GM23338 (cell line): ENCODE results near the gene SNX11. TPM values are rescaled to one million over a fixed set of nuclear protein-coding genes. Genes with fewer than 3 reads are reported as not detected.

Experiments used
- ATAC-seq: fragments of 200-7000 bp; cut with Tn5 transposase; 3 replicates; pipeline ENCODE4 v1.9.1; 2020
- DNase-seq: peaks from one replicate; pipeline ENCODE4 v3.0.0-alpha.2; 2015; ENCODE audit warnings: low spot score
- H2AFZ ChIP-seq: fragments of 200-600 bp; sonication (generic); 2 replicates; pipeline ENCODE4 v1.8.0; 2016; ENCODE audit warnings: antibody characterized with exemption, mild to moderate bottlenecking, moderate library complexity
- H3F3A ChIP-seq: fragments of 200-600 bp; sonication (generic); replicated peaks from 2 replicates; pipeline ENCODE4 v1.8.0; 2017; ENCODE audit warnings: antibody characterized with exemption, mixed run types, low read depth
- H3K27ac ChIP-seq: fragments of 200-600 bp; sonication (generic); 2 replicates; pipeline ENCODE4 v1.6.1; 2016; ENCODE audit warnings: low read depth
- H3K27me3 ChIP-seq: fragments of 200-600 bp; sonication (generic); 2 replicates; pipeline ENCODE4 v1.8.0; 2016; ENCODE audit warnings: mild to moderate bottlenecking, mixed run types, moderate library complexity; ENCODE audit not compliant: insufficient read depth
- H3K36me3 ChIP-seq: fragments of 200-600 bp; sonication (generic); 2 replicates; pipeline ENCODE4 v1.8.0; 2016; ENCODE audit warnings: mild to moderate bottlenecking; ENCODE audit not compliant: insufficient read depth
- H3K4me1 ChIP-seq: fragments of 200-600 bp; sonication (generic); 2 replicates; pipeline ENCODE4 v1.8.0; 2016; ENCODE audit warnings: mild to moderate bottlenecking, moderate library complexity; ENCODE audit not compliant: insufficient read depth
- H3K4me2 ChIP-seq: fragments of 200-600 bp; sonication (generic); 2 replicates; pipeline ENCODE4 v1.7.1; 2017; ENCODE audit warnings: mixed run types
- H3K4me3 ChIP-seq: fragments of 200-600 bp; sonication (generic); 2 replicates; pipeline ENCODE4 v1.6.1; 2016; ENCODE audit warnings: mixed run types
- H3K79me2 ChIP-seq: fragments of 200-600 bp; sonication (generic); replicated peaks from 2 replicates; pipeline ENCODE4 v1.8.0; 2017; ENCODE audit warnings: mild to moderate bottlenecking; ENCODE audit not compliant: insufficient read depth
- H3K9me2 ChIP-seq: fragments of 200-600 bp; sonication (generic); 2 replicates; pipeline ENCODE4 v1.8.0; 2017; ENCODE audit not compliant: insufficient read depth
- H4K20me1 ChIP-seq: fragments of 200-600 bp; sonication (generic); replicated peaks from 2 replicates; pipeline ENCODE4 v1.8.0; 2017; ENCODE audit warnings: mild to moderate bottlenecking; ENCODE audit not compliant: insufficient read depth
- H3K27ac Mint-ChIP-seq: 2 replicates; pipeline ENCODE4 v1.8.0; 2020; ENCODE audit warnings: inconsistent platforms, mild to moderate bottlenecking, moderate library complexity, mixed read lengths
- H3K27me3 Mint-ChIP-seq: 3 replicates; pipeline ENCODE4 v1.8.0; 2022; ENCODE audit warnings: low read depth, mild to moderate bottlenecking, moderate library complexity, mixed read lengths, inconsistent platforms; ENCODE audit not compliant: insufficient read depth, poor library complexity
- H3K36me3 Mint-ChIP-seq: 3 replicates; pipeline ENCODE4 v1.8.0; 2021; ENCODE audit warnings: low read depth, mild to moderate bottlenecking, inconsistent platforms, moderate library complexity, mixed read lengths
- H3K4me1 Mint-ChIP-seq: 3 replicates; pipeline ENCODE4 v1.8.0; 2020; ENCODE audit warnings: mild to moderate bottlenecking, inconsistent platforms, mixed read lengths
- H3K4me3 Mint-ChIP-seq: 3 replicates; pipeline ENCODE4 v1.8.0; 2021; ENCODE audit warnings: moderate library complexity, mild to moderate bottlenecking, inconsistent platforms, mixed read lengths
- H3K9me3 Mint-ChIP-seq: 3 replicates; pipeline ENCODE4 v1.8.0; 2020; ENCODE audit warnings: moderate library complexity, mild to moderate bottlenecking, inconsistent platforms, mixed read lengths
- CREB1 ChIP-seq: fragments of 250-450 bp; sonication (Bioruptor Pico); IDR thresholded peaks from 2 replicates; pipeline ENCODE4 v1.5.0; 2020; ENCODE audit warnings: low read depth, mild to moderate bottlenecking, moderate library complexity
- EZH2 ChIP-seq: fragments of 200-600 bp; sonication (generic); IDR thresholded peaks from one replicate; pipeline ENCODE4 v1.8.0; 2017; ENCODE audit warnings: antibody characterized with exemption, mild to moderate bottlenecking, low read depth; ENCODE audit not compliant: unreplicated experiment
- EZH2phosphoT487 ChIP-seq: fragments of 200-600 bp; sonication (generic); IDR thresholded peaks from one replicate; pipeline ENCODE4 v1.8.1; 2018; ENCODE audit warnings: antibody characterized with exemption; ENCODE audit not compliant: unreplicated experiment
- JUNB ChIP-seq: IDR thresholded peaks from one replicate; pipeline ENCODE4 v1.6.1; 2016; ENCODE audit warnings: antibody characterized with exemption; ENCODE audit not compliant: unreplicated experiment
- NANOG ChIP-seq: IDR thresholded peaks from 2 replicates; pipeline ENCODE4 v1.6.1; 2016; ENCODE audit warnings: antibody characterized with exemption, borderline replicate concordance
- POLR2AphosphoS5 ChIP-seq: IDR thresholded peaks from 2 replicates; pipeline ENCODE4 v1.6.1; 2016; ENCODE audit warnings: antibody characterized with exemption, low read depth
- STAT1 ChIP-seq: IDR thresholded peaks from one replicate; pipeline ENCODE4 v1.6.1; 2016; ENCODE audit warnings: antibody characterized with exemption; ENCODE audit not compliant: unreplicated experiment
- ZNF114 ChIP-seq: fragments of 250-450 bp; sonication (Bioruptor Pico); IDR thresholded peaks from 2 replicates; pipeline ENCODE4 v1.5.0; 2020; ENCODE audit warnings: mild to moderate bottlenecking, moderate library complexity
- ZNF331 ChIP-seq: fragments of 250-450 bp; sonication (Bioruptor Pico); IDR thresholded peaks from 2 replicates; pipeline ENCODE4 v1.5.0; 2020; ENCODE audit warnings: low read depth, mild to moderate bottlenecking, moderate library complexity
- polyA plus RNA-seq: library from polyadenylated mRNA; unstranded; fragments of >200 nt; fragmentation: Nextera tagmentation; extraction: Ambion mirVana; gene quantifications from 2 replicates; pipeline ENCODE4 v1.2.1, GENCODE V29; 2016
- total RNA-seq: library from RNA; depleted of rRNA; stranded (reverse); fragments of >200 nt; shearing (Covaris generic); gene quantifications from 2 replicates; pipeline ENCODE4 v1.2.3, GENCODE V29; 2014
- TF ChIP-seq, protein P1 (sequence below), 2 experiments: fragments of 200-600 bp in 1 of 2; sonication (generic) in 1 of 2; conservative IDR thresholded peaks; 2 replicates each; pipeline versions ENCODE4 v1.5.1 to v1.6.1; 2016 to 2017; ENCODE audit warnings: antibody characterized with exemption in 2 of 2, low read depth in 2 of 2, mild to moderate bottlenecking in 2 of 2, moderate library complexity in 1 of 2
- TF ChIP-seq, protein P2 (sequence below): IDR thresholded peaks from one replicate; pipeline ENCODE4 v1.6.1; 2018; ENCODE audit warnings: antibody characterized with exemption; ENCODE audit not compliant: unreplicated experiment
- TF ChIP-seq, protein P3 (sequence below): fragments of 250-450 bp; sonication (Bioruptor Pico); IDR thresholded peaks from 2 replicates; pipeline ENCODE4 v1.5.0; 2020; ENCODE audit warnings: mild to moderate bottlenecking, moderate library complexity
- TF ChIP-seq, protein P4 (sequence below): IDR thresholded peaks from 2 replicates; pipeline ENCODE4 v1.6.1; 2016; ENCODE audit warnings: antibody characterized with exemption

SNX11 gene
- total and polyA plus RNA-seq, 2 experiments from 2014 or later, result 7.9 to 16.3 TPM

DNA sequence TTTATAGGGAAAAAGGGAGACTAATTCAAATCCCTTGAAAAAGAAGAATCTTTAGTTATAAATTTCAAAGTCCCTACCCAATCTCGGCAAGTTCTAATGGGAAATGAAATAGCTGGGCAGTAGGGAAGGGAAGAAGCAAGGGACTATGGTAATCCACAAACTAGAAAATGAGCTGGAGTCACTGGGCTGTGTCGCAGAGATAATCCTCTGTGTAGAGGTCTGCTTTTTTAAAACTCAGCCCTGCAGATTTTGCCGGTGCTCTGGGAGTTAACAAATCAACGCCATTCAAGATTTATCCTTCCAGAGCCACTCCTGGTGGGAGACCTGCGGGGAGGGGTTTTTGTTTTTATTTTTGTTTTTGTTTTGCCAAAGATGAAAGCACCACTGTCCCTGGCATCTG, 20.8 kb downstream of the SNX11 start:
- peaks cover under 1% of the 10 kb centered on the region; the same call in 1 of the 3 replicates for H3K36me3 Mint-ChIP-seq
- H3K4me3 ChIP-seq, result no peak overlapping the region
- DNase-seq (no peak), ATAC-seq (no peak)
- H3K27ac Mint-ChIP-seq, result no peak overlapping the region
- peaks cover 8% of the 10 kb centered on the region for H3K27me3 Mint-ChIP-seq
- no peak overlapping the region for H3K27ac ChIP-seq
- TF ChIP-seq, protein P1, sequence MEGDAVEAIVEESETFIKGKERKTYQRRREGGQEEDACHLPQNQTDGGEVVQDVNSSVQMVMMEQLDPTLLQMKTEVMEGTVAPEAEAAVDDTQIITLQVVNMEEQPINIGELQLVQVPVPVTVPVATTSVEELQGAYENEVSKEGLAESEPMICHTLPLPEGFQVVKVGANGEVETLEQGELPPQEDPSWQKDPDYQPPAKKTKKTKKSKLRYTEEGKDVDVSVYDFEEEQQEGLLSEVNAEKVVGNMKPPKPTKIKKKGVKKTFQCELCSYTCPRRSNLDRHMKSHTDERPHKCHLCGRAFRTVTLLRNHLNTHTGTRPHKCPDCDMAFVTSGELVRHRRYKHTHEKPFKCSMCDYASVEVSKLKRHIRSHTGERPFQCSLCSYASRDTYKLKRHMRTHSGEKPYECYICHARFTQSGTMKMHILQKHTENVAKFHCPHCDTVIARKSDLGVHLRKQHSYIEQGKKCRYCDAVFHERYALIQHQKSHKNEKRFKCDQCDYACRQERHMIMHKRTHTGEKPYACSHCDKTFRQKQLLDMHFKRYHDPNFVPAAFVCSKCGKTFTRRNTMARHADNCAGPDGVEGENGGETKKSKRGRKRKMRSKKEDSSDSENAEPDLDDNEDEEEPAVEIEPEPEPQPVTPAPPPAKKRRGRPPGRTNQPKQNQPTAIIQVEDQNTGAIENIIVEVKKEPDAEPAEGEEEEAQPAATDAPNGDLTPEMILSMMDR (conservative IDR thresholded peaks at IDR 0.05; ENCODE audit: low read depth in 2 of 2), result no peak
- TF ChIP-seq EZH2 (no peak), ZNF114 (no peak), EZH2phosphoT487 (no peak), NANOG (no peak), JUNB (no peak), ZNF331 (no peak), POLR2AphosphoS5 (no peak), CREB1 (CRISPR knock-in tag) (no peak), STAT1 (no peak)
- TF ChIP-seq, protein P2, sequence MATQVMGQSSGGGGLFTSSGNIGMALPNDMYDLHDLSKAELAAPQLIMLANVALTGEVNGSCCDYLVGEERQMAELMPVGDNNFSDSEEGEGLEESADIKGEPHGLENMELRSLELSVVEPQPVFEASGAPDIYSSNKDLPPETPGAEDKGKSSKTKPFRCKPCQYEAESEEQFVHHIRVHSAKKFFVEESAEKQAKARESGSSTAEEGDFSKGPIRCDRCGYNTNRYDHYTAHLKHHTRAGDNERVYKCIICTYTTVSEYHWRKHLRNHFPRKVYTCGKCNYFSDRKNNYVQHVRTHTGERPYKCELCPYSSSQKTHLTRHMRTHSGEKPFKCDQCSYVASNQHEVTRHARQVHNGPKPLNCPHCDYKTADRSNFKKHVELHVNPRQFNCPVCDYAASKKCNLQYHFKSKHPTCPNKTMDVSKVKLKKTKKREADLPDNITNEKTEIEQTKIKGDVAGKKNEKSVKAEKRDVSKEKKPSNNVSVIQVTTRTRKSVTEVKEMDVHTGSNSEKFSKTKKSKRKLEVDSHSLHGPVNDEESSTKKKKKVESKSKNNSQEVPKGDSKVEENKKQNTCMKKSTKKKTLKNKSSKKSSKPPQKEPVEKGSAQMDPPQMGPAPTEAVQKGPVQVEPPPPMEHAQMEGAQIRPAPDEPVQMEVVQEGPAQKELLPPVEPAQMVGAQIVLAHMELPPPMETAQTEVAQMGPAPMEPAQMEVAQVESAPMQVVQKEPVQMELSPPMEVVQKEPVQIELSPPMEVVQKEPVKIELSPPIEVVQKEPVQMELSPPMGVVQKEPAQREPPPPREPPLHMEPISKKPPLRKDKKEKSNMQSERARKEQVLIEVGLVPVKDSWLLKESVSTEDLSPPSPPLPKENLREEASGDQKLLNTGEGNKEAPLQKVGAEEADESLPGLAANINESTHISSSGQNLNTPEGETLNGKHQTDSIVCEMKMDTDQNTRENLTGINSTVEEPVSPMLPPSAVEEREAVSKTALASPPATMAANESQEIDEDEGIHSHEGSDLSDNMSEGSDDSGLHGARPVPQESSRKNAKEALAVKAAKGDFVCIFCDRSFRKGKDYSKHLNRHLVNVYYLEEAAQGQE, result no peak
- TF ChIP-seq, protein P3, sequence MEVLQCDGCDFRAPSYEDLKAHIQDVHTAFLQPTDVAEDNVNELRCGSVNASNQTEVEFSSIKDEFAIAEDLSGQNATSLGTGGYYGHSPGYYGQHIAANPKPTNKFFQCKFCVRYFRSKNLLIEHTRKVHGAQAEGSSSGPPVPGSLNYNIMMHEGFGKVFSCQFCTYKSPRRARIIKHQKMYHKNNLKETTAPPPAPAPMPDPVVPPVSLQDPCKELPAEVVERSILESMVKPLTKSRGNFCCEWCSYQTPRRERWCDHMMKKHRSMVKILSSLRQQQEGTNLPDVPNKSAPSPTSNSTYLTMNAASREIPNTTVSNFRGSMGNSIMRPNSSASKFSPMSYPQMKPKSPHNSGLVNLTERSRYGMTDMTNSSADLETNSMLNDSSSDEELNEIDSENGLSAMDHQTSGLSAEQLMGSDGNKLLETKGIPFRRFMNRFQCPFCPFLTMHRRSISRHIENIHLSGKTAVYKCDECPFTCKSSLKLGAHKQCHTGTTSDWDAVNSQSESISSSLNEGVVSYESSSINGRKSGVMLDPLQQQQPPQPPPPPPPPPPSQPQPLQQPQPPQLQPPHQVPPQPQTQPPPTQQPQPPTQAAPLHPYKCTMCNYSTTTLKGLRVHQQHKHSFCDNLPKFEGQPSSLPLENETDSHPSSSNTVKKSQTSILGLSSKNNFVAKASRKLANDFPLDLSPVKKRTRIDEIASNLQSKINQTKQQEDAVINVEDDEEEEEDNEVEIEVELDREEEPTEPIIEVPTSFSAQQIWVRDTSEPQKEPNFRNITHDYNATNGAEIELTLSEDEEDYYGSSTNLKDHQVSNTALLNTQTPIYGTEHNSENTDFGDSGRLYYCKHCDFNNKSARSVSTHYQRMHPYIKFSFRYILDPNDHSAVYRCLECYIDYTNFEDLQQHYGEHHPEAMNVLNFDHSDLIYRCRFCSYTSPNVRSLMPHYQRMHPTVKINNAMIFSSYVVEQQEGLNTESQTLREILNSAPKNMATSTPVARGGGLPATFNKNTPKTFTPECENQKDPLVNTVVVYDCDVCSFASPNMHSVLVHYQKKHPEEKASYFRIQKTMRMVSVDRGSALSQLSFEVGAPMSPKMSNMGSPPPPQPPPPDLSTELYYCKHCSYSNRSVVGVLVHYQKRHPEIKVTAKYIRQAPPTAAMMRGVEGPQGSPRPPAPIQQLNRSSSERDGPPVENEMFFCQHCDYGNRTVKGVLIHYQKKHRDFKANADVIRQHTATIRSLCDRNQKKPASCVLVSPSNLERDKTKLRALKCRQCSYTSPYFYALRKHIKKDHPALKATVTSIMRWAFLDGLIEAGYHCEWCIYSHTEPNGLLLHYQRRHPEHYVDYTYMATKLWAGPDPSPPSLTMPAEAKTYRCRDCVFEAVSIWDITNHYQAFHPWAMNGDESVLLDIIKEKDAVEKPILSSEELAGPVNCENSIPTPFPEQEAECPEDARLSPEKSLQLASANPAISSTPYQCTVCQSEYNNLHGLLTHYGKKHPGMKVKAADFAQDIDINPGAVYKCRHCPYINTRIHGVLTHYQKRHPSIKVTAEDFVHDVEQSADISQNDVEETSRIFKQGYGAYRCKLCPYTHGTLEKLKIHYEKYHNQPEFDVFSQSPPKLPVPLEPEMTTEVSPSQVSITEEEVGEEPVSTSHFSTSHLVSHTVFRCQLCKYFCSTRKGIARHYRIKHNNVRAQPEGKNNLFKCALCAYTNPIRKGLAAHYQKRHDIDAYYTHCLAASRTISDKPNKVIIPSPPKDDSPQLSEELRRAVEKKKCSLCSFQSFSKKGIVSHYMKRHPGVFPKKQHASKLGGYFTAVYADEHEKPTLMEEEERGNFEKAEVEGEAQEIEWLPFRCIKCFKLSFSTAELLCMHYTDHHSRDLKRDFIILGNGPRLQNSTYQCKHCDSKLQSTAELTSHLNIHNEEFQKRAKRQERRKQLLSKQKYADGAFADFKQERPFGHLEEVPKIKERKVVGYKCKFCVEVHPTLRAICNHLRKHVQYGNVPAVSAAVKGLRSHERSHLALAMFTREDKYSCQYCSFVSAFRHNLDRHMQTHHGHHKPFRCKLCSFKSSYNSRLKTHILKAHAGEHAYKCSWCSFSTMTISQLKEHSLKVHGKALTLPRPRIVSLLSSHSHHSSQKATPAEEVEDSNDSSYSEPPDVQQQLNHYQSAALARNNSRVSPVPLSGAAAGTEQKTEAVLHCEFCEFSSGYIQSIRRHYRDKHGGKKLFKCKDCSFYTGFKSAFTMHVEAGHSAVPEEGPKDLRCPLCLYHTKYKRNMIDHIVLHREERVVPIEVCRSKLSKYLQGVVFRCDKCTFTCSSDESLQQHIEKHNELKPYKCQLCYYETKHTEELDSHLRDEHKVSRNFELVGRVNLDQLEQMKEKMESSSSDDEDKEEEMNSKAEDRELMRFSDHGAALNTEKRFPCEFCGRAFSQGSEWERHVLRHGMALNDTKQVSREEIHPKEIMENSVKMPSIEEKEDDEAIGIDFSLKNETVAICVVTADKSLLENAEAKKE (CRISPR knock-in tag), result no peak
- TF ChIP-seq, protein P4, sequence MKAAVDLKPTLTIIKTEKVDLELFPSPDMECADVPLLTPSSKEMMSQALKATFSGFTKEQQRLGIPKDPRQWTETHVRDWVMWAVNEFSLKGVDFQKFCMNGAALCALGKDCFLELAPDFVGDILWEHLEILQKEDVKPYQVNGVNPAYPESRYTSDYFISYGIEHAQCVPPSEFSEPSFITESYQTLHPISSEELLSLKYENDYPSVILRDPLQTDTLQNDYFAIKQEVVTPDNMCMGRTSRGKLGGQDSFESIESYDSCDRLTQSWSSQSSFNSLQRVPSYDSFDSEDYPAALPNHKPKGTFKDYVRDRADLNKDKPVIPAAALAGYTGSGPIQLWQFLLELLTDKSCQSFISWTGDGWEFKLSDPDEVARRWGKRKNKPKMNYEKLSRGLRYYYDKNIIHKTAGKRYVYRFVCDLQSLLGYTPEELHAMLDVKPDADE, result no peak
- H3K4me2 ChIP-seq, result no peak overlapping the region
- no peaks in the 10 kb centered on the region for H3K9me2 ChIP-seq
- peaks cover 10% of the 10 kb centered on the region; the same call in 2 of the 3 replicates for H3K4me1 Mint-ChIP-seq
- no peaks in the 10 kb centered on the region for H3K9me3 Mint-ChIP-seq
- H4K20me1 ChIP-seq, result no peaks in the 10 kb centered on the region
- H3K4me3 Mint-ChIP-seq, result no peak overlapping the region
- peaks cover 10% of the 10 kb centered on the region for H3K4me1 ChIP-seq
- H2AFZ ChIP-seq, result no peak overlapping the region
- H3K27me3 ChIP-seq, result no peaks in the 10 kb centered on the region
- H3F3A ChIP-seq, result no peaks in the 10 kb centered on the region
- no peaks in the 10 kb centered on the region for H3K79me2 ChIP-seq
- H3K36me3 ChIP-seq, result peaks cover 2% of the 10 kb centered on the region; the same call in 1 of the 2 replicates
